Measurements from ENCODE around the gene SYT12. TPM values are rescaled to one million over a fixed set of nuclear protein-coding genes. Genes with fewer than 3 reads are reported as not detected.

The SYT12 gene
- total RNA-seq, 2 experiments from 2014 or later, result 0.25 to 0.72 TPM

GRCh38 chr11:67085617-67086016, 62.7 kb downstream of the SYT12 start:
- ChIA-PET POLR2A (no interaction called here), CTCF (ENCODE audit: unreplicated experiment) (no interaction called here)
- TF ChIP-seq CTCF (conservative IDR thresholded peaks at IDR 0.05; ENCODE audit: low read length) (no peak), EZH2phosphoT487 (IDR thresholded peaks at IDR 0.05; ENCODE audit: borderline replicate concordance, low read depth, low read length) (no peak)
- Histone ChIP-seq H4K20me1 (ENCODE audit: insufficient read depth, low read length) (no peaks in the 10 kb centered on the region), H3K4me3 (ENCODE audit: low read depth, low read length, poor library complexity, severe bottlenecking) (no peak overlapping the region), H3K79me2 (ENCODE audit: insufficient read depth, low read depth, low read length) (no peaks in the 10 kb centered on the region), H3K36me3 (ENCODE audit: insufficient read depth, low read length) (no peaks in the 10 kb centered on the region), H3K4me1 (ENCODE audit: insufficient read depth, low read length, poor library complexity, severe bottlenecking) (peaks cover 12% of the 10 kb centered on the region), H3K27ac (ENCODE audit: low read depth, low read length, poor library complexity, severe bottlenecking) (no peak overlapping the region), H3K4me2 (ENCODE audit: low read length) (no peak overlapping the region), H2AFZ (ENCODE audit: low read length) (no peak overlapping the region), H3K9me3 (ENCODE audit: low read length) (no peaks in the 10 kb centered on the region), H3K9me2 (ENCODE audit: insufficient read depth, low read length) (no peaks in the 10 kb centered on the region)
- intact Hi-C loops (cut with micrococcal nuclease; ENCODE audit: unreplicated experiment), result no loop called here
- no TSS peak for BruUV-seq (replicated peaks)
- no peak for DNase-seq (ENCODE audit: low spot score)

- Histone ChIP-seq H3K36me3 (ENCODE audit: insufficient read depth, low read length) (no peaks in the 10 kb centered on the region), H3K79me2 (ENCODE audit: insufficient read depth, low read depth, low read length) (no peaks in the 10 kb centered on the region), H3K4me3 (ENCODE audit: low read depth, low read length, poor library complexity, severe bottlenecking) (no peak overlapping the region), H3K4me2 (ENCODE audit: low read length) (no peak overlapping the region), H4K20me1 (ENCODE audit: insufficient read depth, low read length) (no peaks in the 10 kb centered on the region), H2AFZ (ENCODE audit: low read length) (no peak overlapping the region), H3K27ac (ENCODE audit: low read depth, low read length, poor library complexity, severe bottlenecking) (no peak overlapping the region), H3K9me3 (ENCODE audit: low read length) (no peaks in the 10 kb centered on the region), H3K4me1 (ENCODE audit: insufficient read depth, low read length, poor library complexity, severe bottlenecking) (no peaks in the 10 kb centered on the region), H3K9me2 (ENCODE audit: insufficient read depth, low read length) (no peaks in the 10 kb centered on the region)
- intact Hi-C loops (cut with micrococcal nuclease; ENCODE audit: unreplicated experiment), result no loop called here
- ChIA-PET CTCF (ENCODE audit: unreplicated experiment) (no interaction called here), POLR2A (interaction anchor here (0.7 kb wide), 1 partner anchor 28 kb away, joined by 3 read pairs; no protein-coding TSS in a partner anchor)
- TF ChIP-seq CTCF (conservative IDR thresholded peaks at IDR 0.05; ENCODE audit: low read length), result no peak
- TF ChIP-seq EZH2phosphoT487 (IDR thresholded peaks at IDR 0.05; ENCODE audit: borderline replicate concordance, low read depth, low read length), result no peak
- BruUV-seq (replicated peaks), result no TSS peak
- DNase-seq (ENCODE audit: low spot score), result no peak
Observed at GRCh38 chr11:67090717-67091116, 67.8 kb downstream of the SYT12 start.

- peaks cover 13% of the 10 kb centered on the region for H3K4me1 ChIP-seq (ENCODE audit: insufficient read depth, low read length, poor library complexity, severe bottlenecking)
- H4K20me1 ChIP-seq (ENCODE audit: insufficient read depth, low read length), result no peaks in the 10 kb centered on the region
- no peak overlapping the region for H3K4me3 ChIP-seq (ENCODE audit: low read depth, low read length, poor library complexity, severe bottlenecking)
- H2AFZ ChIP-seq (ENCODE audit: low read length), result no peak overlapping the region
- H3K9me3 ChIP-seq (ENCODE audit: low read length), result no peaks in the 10 kb centered on the region
- BruUV-seq (replicated peaks), result no TSS peak
- H3K4me2 ChIP-seq (ENCODE audit: low read length), result no peak overlapping the region
- no peaks in the 10 kb centered on the region for H3K36me3 ChIP-seq (ENCODE audit: insufficient read depth, low read length)
- TF ChIP-seq EZH2phosphoT487 (IDR thresholded peaks at IDR 0.05; ENCODE audit: borderline replicate concordance, low read depth, low read length) (no peak), CTCF (conservative IDR thresholded peaks at IDR 0.05; ENCODE audit: low read length) (0 out of 2 replicates have a peak, but pooled peaks have one; percentile 16)
- POLR2A ChIA-PET, result interaction anchor here (0.6 kb wide), 1 partner anchor 24 kb away, joined by 3 read pairs; the partner anchor contains the start of gene KDM2A
- H3K9me2 ChIP-seq (ENCODE audit: insufficient read depth, low read length), result no peaks in the 10 kb centered on the region
- H3K79me2 ChIP-seq (ENCODE audit: insufficient read depth, low read depth, low read length), result no peaks in the 10 kb centered on the region
- CTCF ChIA-PET (ENCODE audit: unreplicated experiment), result interaction anchor here (0.6 kb wide), 1 partner anchor 282 kb away, joined by 3 read pairs; no protein-coding TSS in a partner anchor
- intact Hi-C loops (cut with micrococcal nuclease; ENCODE audit: unreplicated experiment), result loop anchor here (2.0 to 5.0 kb wide), 2 partner anchors 74 to 287 kb away; no protein-coding TSS in a partner anchor
- no peak overlapping the region for H3K27ac ChIP-seq (ENCODE audit: low read depth, low read length, poor library complexity, severe bottlenecking)
- DNase-seq (ENCODE audit: low spot score), result no peak
Observed at GRCh38 chr11:67095214-67095507, 72.2 kb downstream of the SYT12 start.

Measured in OCI-LY7 (cell line).